HG02943 (cell line): ENCODE results near the gene AIRE.

Experiments used
- ATAC-seq: cut with Tn5 transposase; IDR thresholded peaks from one replicate; pipeline ENCODE4 v1.9.1; 2021; ENCODE audit warnings: mild to moderate bottlenecking, low read depth, moderate library complexity; ENCODE audit not compliant: unreplicated experiment

The AIRE gene

GRCh38 chr21:44303490-44303981 lies 17.9 kb downstream of the AIRE start:
- ATAC-seq = no peak

DNA sequence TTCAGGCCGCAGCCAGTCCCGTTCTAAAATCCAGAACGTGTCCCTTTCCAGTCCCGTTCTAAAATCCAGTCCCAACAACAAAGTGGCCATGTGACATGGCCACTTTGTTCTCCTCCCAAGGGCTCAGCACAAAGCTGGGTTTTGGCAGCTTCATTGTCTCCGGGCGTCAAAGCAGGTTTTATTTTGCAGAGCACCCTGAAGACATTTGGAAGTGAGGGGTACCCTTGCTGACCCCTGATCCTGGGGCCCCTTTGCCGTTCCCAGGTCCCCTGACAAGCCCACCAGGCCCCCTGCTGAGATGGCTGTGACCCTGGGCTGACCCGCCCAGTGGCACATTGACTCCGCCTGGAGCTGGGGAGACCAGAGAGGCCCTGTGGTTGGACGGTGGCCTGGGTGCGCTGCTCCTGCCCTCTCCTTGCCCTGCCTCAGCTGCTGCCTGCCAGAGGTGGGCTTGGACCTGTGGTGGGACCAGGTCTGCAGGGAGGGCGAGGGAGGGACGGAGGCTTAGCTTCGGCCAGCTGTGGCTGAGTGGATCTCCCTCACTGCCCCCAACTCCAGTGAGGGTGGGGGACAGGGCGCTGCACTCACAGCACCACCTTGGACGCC lies 18.4 kb downstream of the AIRE start:
- no peak for ATAC-seq

GRCh38 chr21:44304877-44305293 lies 19.2 kb downstream of the AIRE start:
- no peak for ATAC-seq

- ATAC-seq = no peak
Observed at GRCh38 chr21:44305691-44306090, 20.0 kb downstream of the AIRE start.

- ATAC-seq = no peak
Observed at GRCh38 chr21:44306936-44307704, 21.4 kb downstream of the AIRE start.

GRCh38 chr21:44310628-44311507 lies 25.2 kb downstream of the AIRE start:
- no peak for ATAC-seq

GRCh38 chr21:44312089-44312488 lies 26.4 kb downstream of the AIRE start:
- ATAC-seq = no peak

GRCh38 chr21:44312716-44313115 lies 27.0 kb downstream of the AIRE start:
- ATAC-seq = no peak

GRCh38 chr21:44313451-44313850 lies 27.8 kb downstream of the AIRE start:
- ATAC-seq = no peak

- ATAC-seq = no peak
Observed at GRCh38 chr21:44314128-44314527, 28.5 kb downstream of the AIRE start.

DNA sequence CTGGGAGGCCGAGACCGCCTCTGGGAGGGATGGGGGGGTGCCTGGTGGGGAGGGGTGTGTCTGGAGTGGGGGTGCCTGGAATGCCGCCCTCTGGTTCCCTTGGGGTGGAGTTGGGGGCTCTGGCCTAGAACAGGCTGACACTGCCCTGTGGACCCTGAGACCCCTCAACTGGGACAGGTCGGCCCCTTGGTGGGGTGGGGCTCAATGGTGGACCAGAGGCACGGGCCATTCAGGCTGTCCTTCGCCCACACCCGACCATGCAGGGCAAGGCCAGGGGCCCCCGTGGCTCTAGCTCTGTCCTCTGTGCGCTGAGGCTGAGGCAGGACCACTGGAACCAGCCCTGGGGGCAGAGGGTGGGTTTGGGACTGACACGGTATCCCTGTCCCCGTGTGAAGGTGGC lies 28.9 kb downstream of the AIRE start:
- no peak for ATAC-seq

GRCh38 chr21:44315691-44316203 lies 30.1 kb downstream of the AIRE start:
- no peak for ATAC-seq

DNA sequence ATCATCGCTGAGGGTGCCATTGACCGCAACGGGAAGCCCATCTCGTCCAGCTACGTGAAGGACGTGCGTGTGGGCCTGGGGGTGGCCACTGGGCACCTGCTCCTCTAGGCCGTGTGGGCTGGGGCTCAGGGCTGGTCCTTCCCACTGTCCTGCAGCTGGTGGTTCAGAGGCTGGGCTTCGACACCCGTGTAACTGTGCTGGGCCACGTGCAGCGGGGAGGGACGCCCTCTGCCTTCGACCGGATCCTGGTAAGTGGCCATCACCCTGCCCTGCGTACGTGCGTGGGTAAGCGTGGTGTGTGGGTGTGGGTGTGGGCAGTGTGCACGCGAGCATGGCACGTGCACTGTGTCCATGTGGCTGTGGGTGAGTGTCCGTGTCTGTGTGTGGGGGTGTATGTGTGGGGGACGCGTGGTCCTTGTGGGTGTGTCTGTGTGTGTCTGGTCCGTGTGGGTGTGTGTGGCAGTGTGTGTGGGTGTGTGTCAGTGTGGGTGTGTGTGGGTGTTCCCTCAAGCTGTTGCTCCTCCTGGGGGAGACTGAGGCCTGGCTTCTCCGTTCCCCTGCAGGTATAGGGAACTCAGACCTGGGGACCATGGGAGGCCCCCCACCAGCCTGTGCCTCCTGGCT lies 30.7 kb downstream of the AIRE start:
- no peak for ATAC-seq

DNA sequence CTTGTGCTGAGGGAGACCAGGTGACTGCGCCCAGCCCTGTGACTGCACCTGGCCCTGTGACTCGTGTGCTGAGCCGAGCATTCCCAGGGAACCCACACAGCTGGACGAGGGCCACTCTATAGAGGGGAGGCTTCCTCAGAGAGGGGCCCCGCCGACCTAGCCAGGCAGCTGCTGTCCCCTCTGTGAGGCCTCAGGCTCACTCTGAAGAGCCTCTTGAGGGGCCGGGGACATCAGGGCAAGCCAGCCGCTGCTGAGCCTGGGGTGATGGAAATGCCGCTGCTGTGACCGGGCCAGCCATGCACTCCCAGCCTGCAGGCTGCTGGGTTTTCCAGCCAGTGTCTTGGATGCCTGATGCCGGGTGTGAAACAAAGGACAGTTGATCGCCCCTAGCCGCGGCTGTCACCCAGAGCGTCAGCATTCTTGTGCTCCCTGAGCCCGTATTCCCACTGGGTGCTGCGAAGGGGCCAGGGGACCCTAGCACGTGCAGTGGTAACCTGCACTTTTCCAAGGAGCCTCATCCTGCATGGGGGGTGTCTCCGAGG lies 31.6 kb downstream of the AIRE start:
- ATAC-seq = no peak

- no peak for ATAC-seq
Observed at GRCh38 chr21:44317871-44318270, 32.2 kb downstream of the AIRE start.

- no peak for ATAC-seq
Observed at GRCh38 chr21:44318489-44319285, 33.0 kb downstream of the AIRE start.

GRCh38 chr21:44319407-44320065 lies 33.9 kb downstream of the AIRE start:
- no peak for ATAC-seq

GRCh38 chr21:44320847-44321246 lies 35.2 kb downstream of the AIRE start:
- no peak for ATAC-seq
